Sigmoid colon (tissue), 7 donors: ENCODE results near the gene KRTAP20-2. TPM values are rescaled to one million over a fixed set of nuclear protein-coding genes. Genes with fewer than 3 reads are reported as not detected.

Experiments
- DNase-seq: peaks from one replicate; pipeline ENCODE4 v3.0.0-alpha.2; 2019
- H3K27ac ChIP-seq, 4 donors: fragments of 200-600 bp; sonication (generic); one replicate each; pipeline ENCODE4 v1.5.1; 2016 to 2019; ENCODE audit warnings: mild to moderate bottlenecking in 1 of 4
- H3K27me3 ChIP-seq, 3 donors: fragments of 200-600 bp; sonication (generic); one replicate each; pipeline ENCODE4 v1.5.1; 2019; ENCODE audit warnings: mild to moderate bottlenecking in 1 of 3
- H3K36me3 ChIP-seq, 4 donors: fragments of 200-600 bp; sonication (generic); one replicate each; pipeline ENCODE4 v1.5.1; 2016 to 2019
- H3K4me1 ChIP-seq, 4 donors: fragments of 200-600 bp; sonication (generic); one replicate each; pipeline ENCODE4 v1.5.1; 2017 to 2019
- H3K4me3 ChIP-seq, 4 donors: fragments of 200-600 bp; sonication (generic); one replicate each; pipeline ENCODE4 v1.5.1; 2017 to 2019; ENCODE audit warnings: mild to moderate bottlenecking in 2 of 4, moderate library complexity in 1 of 4
- H3K9me3 ChIP-seq, 4 donors: fragments of 200-600 bp in 3 of 4; sonication (generic) in 3 of 4; one replicate each; pipeline versions ENCODE4 v1.5.1 to v1.6.1; 2013 to 2019
- CTCF ChIP-seq, 4 experiments: fragments of 450-650 bp in 3 of 4; fragments of 200-600 bp in 1 of 4; IDR thresholded peaks; one replicate each; pipeline ENCODE4 v1.5.1; 2016 to 2019; ENCODE audit warnings: antibody characterized with exemption in 4 of 4, mild to moderate bottlenecking in 3 of 4, moderate library complexity in 2 of 4
- EP300 ChIP-seq, 4 donors: sonication (generic); formaldehyde crosslinking; IDR thresholded peaks; one replicate each; pipeline ENCODE4 v1.6.1; 2017; ENCODE audit warnings: antibody characterized with exemption in 4 of 4
- POLR2A ChIP-seq, 2 donors: fragments of 450-650 bp; IDR thresholded peaks; one replicate each; pipeline ENCODE4 v1.6.1; 2016; ENCODE audit warnings: antibody characterized with exemption in 2 of 2, mild to moderate bottlenecking in 2 of 2, moderate library complexity in 2 of 2
- POLR2AphosphoS5 ChIP-seq, 4 donors: sonication (generic); formaldehyde crosslinking; IDR thresholded peaks; one replicate each; pipeline ENCODE4 v1.6.1; 2017; ENCODE audit warnings: antibody characterized with exemption in 4 of 4
- WGBS, 2 donors: extraction: QIAGEN DNeasy Blood & Tissue Kit; methylation state at CpG; one replicate each; pipeline ENCODE4 v1.1.7; 2013; 5-methylcytosine and 5-hydroxymethylcytosine counted together
- intact Hi-C: fragments of 100-400 bp; cut with DNase I; formaldehyde crosslinking; loops from one replicate; pipeline ENCODE4 v1.15.1; 2023
- polyA plus RNA-seq, 3 donors: library from polyadenylated mRNA; stranded (reverse); fragments of 200-250 nt; gene quantifications; one replicate each; pipeline ENCODE4 v1.2.3, GENCODE V29; 2013
- total RNA-seq, 4 donors: library from RNA; depleted of rRNA; stranded (reverse); fragments of >200 nt; gene quantifications; one replicate each; pipeline ENCODE4 v1.1.0, GENCODE V29; 2016
- donor health status: healthy with polysubstance abuse.
- donor health status: Bipolar disorder and iron deficiency.
- donor health status: healthy.

Gene KRTAP20-2
- total RNA-seq (not detected), polyA plus RNA-seq (not detected)

DNA sequence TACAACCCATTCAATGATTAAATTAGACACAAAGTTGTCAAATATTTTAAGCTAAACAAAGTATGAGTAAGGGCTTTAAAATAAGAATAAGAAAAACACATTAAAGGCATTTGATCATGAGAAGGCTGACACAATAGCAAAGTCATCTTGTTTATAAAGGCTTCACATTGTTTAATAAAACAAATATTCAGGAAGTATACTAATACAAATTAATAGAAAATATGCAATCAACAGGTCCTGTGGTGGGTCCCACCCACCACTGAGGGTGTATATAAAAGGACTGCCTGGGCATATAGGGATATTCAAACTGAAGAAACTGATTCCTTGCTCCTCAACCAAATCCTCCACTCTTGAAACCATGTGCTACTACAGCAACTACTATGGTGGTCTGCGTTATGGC, at the start of gene KRTAP20-2:
KRTAP20-2 (plus strand) TSS at position 301 of the 400 bp plus-strand sequence; CDS start at position 359, 58 bp downstream.
- H3K9me3 ChIP-seq: no peaks in the 10 kb centered on the region
- WGBS, 2 donors: 86 to 95% methylated on average over 1 of the region's 1 CpG
- H3K4me1 ChIP-seq: no peaks in the 10 kb centered on the region
- no peak within 1 kb of the TSS for H3K4me3 ChIP-seq
- no peaks in the 10 kb centered on the region for H3K36me3 ChIP-seq
- TF ChIP-seq CTCF (IDR thresholded peaks at IDR 0.05) (no peak), POLR2A (IDR thresholded peaks at IDR 0.05) (no peak), POLR2AphosphoS5 (IDR thresholded peaks at IDR 0.05) (no peak), EP300 (IDR thresholded peaks at IDR 0.05) (no peak)
- H3K27ac ChIP-seq: no peak within 1 kb of the TSS
- no peak for DNase-seq
- intact Hi-C loops: no loop called here
- no peaks in the 10 kb centered on the region for H3K27me3 ChIP-seq

DNA sequence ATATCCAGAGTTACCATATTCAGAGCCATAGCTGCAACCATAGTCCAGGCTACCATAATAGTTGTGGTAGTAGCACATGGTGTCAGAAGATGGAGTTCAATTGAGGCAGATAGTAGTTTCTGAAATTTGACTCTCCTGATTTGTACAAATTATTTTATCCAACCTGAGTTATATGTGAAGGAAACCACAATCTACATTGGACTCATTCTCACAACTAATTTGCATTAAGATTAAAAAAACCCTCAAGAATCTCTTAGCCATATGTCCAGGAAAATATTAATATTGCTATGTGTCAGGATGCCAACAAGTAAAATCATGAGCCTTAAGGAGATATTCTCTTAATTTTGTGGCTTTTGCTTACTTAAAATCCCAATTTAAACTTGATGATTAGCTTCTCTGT, 44.7 kb upstream of the KRTAP20-2 start, which contains the start of gene KRTAP22-2:
KRTAP22-2 (minus strand) TSS at position 101 of the 400 bp plus-strand sequence.
- Histone ChIP-seq H3K4me1 (no peaks in the 10 kb centered on the region), H3K4me3 (no peak within 1 kb of the TSS), H3K36me3 (no peaks in the 10 kb centered on the region), H3K9me3 (no peaks in the 10 kb centered on the region), H3K27me3 (no peaks in the 10 kb centered on the region), H3K27ac (no peak within 1 kb of the TSS)
- no peak for DNase-seq
- intact Hi-C loops: no loop called here
- no peak for TF ChIP-seq EP300 (IDR thresholded peaks at IDR 0.05)
- no peak for TF ChIP-seq POLR2AphosphoS5 (IDR thresholded peaks at IDR 0.05)
- TF ChIP-seq CTCF (IDR thresholded peaks at IDR 0.05): no peak
- no peak for TF ChIP-seq POLR2A (IDR thresholded peaks at IDR 0.05)

- Histone ChIP-seq H3K27ac (no peak within 1 kb of the TSS), H3K4me3 (no peak within 1 kb of the TSS), H3K4me1 (no peaks in the 10 kb centered on the region), H3K9me3 (no peaks in the 10 kb centered on the region), H3K27me3 (no peaks in the 10 kb centered on the region), H3K36me3 (no peaks in the 10 kb centered on the region)
- 92 to 95% methylated on average over 4 of the region's 4 CpGs for WGBS, 2 donors
- no peak for DNase-seq
- no peak for TF ChIP-seq EP300 (IDR thresholded peaks at IDR 0.05)
- TF ChIP-seq CTCF (IDR thresholded peaks at IDR 0.05): no peak
- TF ChIP-seq POLR2AphosphoS5 (IDR thresholded peaks at IDR 0.05): no peak
- intact Hi-C loops: no loop called here
Measured at GRCh38 chr21:30592140-30592539, 42.9 kb upstream of the KRTAP20-2 start, which contains the start of gene KRTAP6-3. KRTAP6-3 (plus strand) TSS chr21:30592440; CDS start chr21:30592446, 6 bp downstream.

- intact Hi-C loops: no loop called here
- no peak within 1 kb of the TSS for H3K4me3 ChIP-seq
- H3K27me3 ChIP-seq: no peaks in the 10 kb centered on the region
- H3K27ac ChIP-seq: no peak within 1 kb of the TSS
- TF ChIP-seq CTCF (IDR thresholded peaks at IDR 0.05) (no peak), POLR2A (IDR thresholded peaks at IDR 0.05) (no peak), POLR2AphosphoS5 (IDR thresholded peaks at IDR 0.05) (no peak), EP300 (IDR thresholded peaks at IDR 0.05) (no peak)
- H3K9me3 ChIP-seq: no peaks in the 10 kb centered on the region
- 95 to 97% methylated on average over 6 of the region's 6 CpGs for WGBS, 2 donors
- H3K4me1 ChIP-seq: no peaks in the 10 kb centered on the region
- no peaks in the 10 kb centered on the region for H3K36me3 ChIP-seq
- DNase-seq: no peak
Measured at GRCh38 chr21:30598802-30599201, 36.2 kb upstream of the KRTAP20-2 start, which contains the start of gene KRTAP6-2. KRTAP6-2 (minus strand) TSS chr21:30598902; CDS start chr21:30598874, 28 bp downstream.

DNA sequence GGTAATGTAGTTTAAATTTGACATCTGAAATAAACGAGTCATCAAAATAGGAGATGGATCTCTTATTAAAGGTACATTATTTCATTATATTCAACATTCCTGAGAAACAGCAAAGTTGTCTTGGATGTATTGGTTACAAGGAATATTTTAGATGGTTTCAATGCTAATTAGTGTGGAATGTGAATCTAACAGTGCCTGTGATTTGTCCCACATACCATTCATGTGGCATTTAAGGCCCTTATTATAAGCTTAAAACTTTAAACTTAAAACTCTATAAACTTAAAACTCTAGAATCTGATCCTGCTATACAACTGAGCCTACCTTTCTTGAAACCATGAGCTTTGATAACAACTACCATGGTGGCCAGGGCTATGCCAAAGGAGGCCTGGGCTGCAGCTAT, 34.2 kb upstream of the KRTAP20-2 start, which contains the start of gene KRTAP22-1:
KRTAP22-1 (plus strand) TSS at position 301 of the 400 bp plus-strand sequence.
- Histone ChIP-seq H3K27me3 (no peaks in the 10 kb centered on the region), H3K4me3 (no peak within 1 kb of the TSS), H3K4me1 (no peaks in the 10 kb centered on the region), H3K9me3 (no peaks in the 10 kb centered on the region), H3K27ac (no peak within 1 kb of the TSS), H3K36me3 (no peaks in the 10 kb centered on the region)
- TF ChIP-seq POLR2A (IDR thresholded peaks at IDR 0.05) (no peak), CTCF (IDR thresholded peaks at IDR 0.05) (no peak), POLR2AphosphoS5 (IDR thresholded peaks at IDR 0.05) (no peak), EP300 (IDR thresholded peaks at IDR 0.05) (no peak)
- WGBS, 2 donors: 42 to 96% methylated on average over 1 of the region's 1 CpG
- intact Hi-C loops: no loop called here
- no peak for DNase-seq
